ENCODE data around the gene EPHB2. TPM values are rescaled to one million over a fixed set of nuclear protein-coding genes. Genes with fewer than 3 reads are reported as not detected.

EPHB2 gene
- total RNA-seq, 1 experiment from 2014 or later: 18.5 TPM

GRCh38 chr1:22775478-22775877, 64.8 kb downstream of the EPHB2 start (continued):
- TF ChIP-seq JAZF1 (CRISPR knock-in tag; IDR thresholded peaks at IDR 0.05): no peak
- TF ChIP-seq NFYB (CRISPR knock-in tag; conservative IDR thresholded peaks at IDR 0.05; ENCODE audit: low read depth): no peak
- TF ChIP-seq CREB1 (CRISPR knock-in tag; IDR thresholded peaks at IDR 0.05): no peak
- TF ChIP-seq ZNF232 (CRISPR knock-in tag; IDR thresholded peaks at IDR 0.05): no peak
- no peak for TF ChIP-seq NR2C2 (CRISPR knock-in tag; IDR thresholded peaks at IDR 0.05)
- no peak for TF ChIP-seq USF1 (CRISPR knock-in tag; IDR thresholded peaks at IDR 0.05)
- TF ChIP-seq USF2 (CRISPR knock-in tag; IDR thresholded peaks at IDR 0.05): no peak
- no peak for TF ChIP-seq HMGA2 (CRISPR knock-in tag; IDR thresholded peaks at IDR 0.05)
- no peak for TF ChIP-seq FOXK1 (CRISPR knock-in tag; IDR thresholded peaks at IDR 0.05)
- no peak for TF ChIP-seq CDX4 (CRISPR knock-in tag; IDR thresholded peaks at IDR 0.05; ENCODE audit: borderline replicate concordance)
- TF ChIP-seq ATF3 (CRISPR knock-in tag; conservative IDR thresholded peaks at IDR 0.05): no peak
- TF ChIP-seq CBFB (CRISPR knock-in tag; IDR thresholded peaks at IDR 0.05; ENCODE audit: low read depth): no peak

- Mint-ChIP-seq H3K4me3 (no peak overlapping the region), H3K9me3 (no peaks in the 10 kb centered on the region), H3K27ac (no peak overlapping the region), H3K36me3 (no peaks in the 10 kb centered on the region), H3K4me1 (peaks cover 11% of the 10 kb centered on the region), H3K27me3 (ENCODE audit: low read depth) (no peaks in the 10 kb centered on the region)
- TF ChIP-seq CREB1 (CRISPR knock-in tag; IDR thresholded peaks at IDR 0.05): no peak
- no peak for TF ChIP-seq MYBL2 (CRISPR knock-in tag; IDR thresholded peaks at IDR 0.05)
- no peak for TF ChIP-seq MXD4 (CRISPR knock-in tag; IDR thresholded peaks at IDR 0.05; ENCODE audit: borderline replicate concordance)
- TF ChIP-seq SOX15 (CRISPR knock-in tag; IDR thresholded peaks at IDR 0.05): no peak
- DNase-seq (ENCODE audit: low spot score): no peak
- ChIA-PET CTCF (no interaction called here), POLR2A (no interaction called here)
- ATAC-seq: no peak
Measured at GRCh38 chr1:22776035-22776613, 65.5 kb downstream of the EPHB2 start.

- POLR2A ChIA-PET: no interaction called here
- CTCF ChIA-PET: no interaction called here
- no peak for ATAC-seq
- DNase-seq (ENCODE audit: low spot score): no peak
- H3K36me3 Mint-ChIP-seq: no peaks in the 10 kb centered on the region
- H3K9me3 Mint-ChIP-seq: no peaks in the 10 kb centered on the region
- no peak overlapping the region for H3K4me3 Mint-ChIP-seq
- no peak overlapping the region for H3K27ac Mint-ChIP-seq
- peaks cover 20% of the 10 kb centered on the region for H3K4me1 Mint-ChIP-seq
- H3K27me3 Mint-ChIP-seq (ENCODE audit: low read depth): no peaks in the 10 kb centered on the region
- no peak for TF ChIP-seq ZNF281 (CRISPR knock-in tag; IDR thresholded peaks at IDR 0.05)
- TF ChIP-seq GRHL2 (CRISPR knock-in tag; IDR thresholded peaks at IDR 0.05; ENCODE audit: insufficient replicate concordance, severe bottlenecking): no peak
- no peak for TF ChIP-seq NR3C1 (CRISPR knock-in tag; conservative IDR thresholded peaks at IDR 0.05; ENCODE audit: low read depth)
- no peak for TF ChIP-seq ZSCAN18 (CRISPR knock-in tag; IDR thresholded peaks at IDR 0.05)
- TF ChIP-seq NR1H2 (CRISPR knock-in tag; IDR thresholded peaks at IDR 0.05): no peak
- no peak for TF ChIP-seq ATF2 (CRISPR knock-in tag; IDR thresholded peaks at IDR 0.05; ENCODE audit: borderline replicate concordance, low read depth)
- no peak for TF ChIP-seq TEAD4 (CRISPR knock-in tag; IDR thresholded peaks at IDR 0.05)
- no peak for TF ChIP-seq MLX (CRISPR knock-in tag; IDR thresholded peaks at IDR 0.05)
Measured at GRCh38 chr1:22777388-22778057, 66.9 kb downstream of the EPHB2 start.
